CD4-positive, alpha-beta T cell treated with Interleukin-4 for 4 hours (primary cell): ENCODE results near the gene STPG1.

Experiments
- DNase-seq: peaks from one replicate; pipeline ENCODE4 v3.0.0-alpha.2; 2020

Gene STPG1

GRCh38 chr1:24339996-24340395 lies 73.6 kb downstream of the STPG1 start:
- DNase-seq, result no peak

- DNase-seq, result no peak
Observed at GRCh38 chr1:24338447-24338846, 75.1 kb downstream of the STPG1 start.

GRCh38 chr1:24337455-24337854 lies 76.1 kb downstream of the STPG1 start:
- no peak for DNase-seq

- DNase-seq, result no peak
Observed at GRCh38 chr1:24336075-24336474, 77.5 kb downstream of the STPG1 start.

GRCh38 chr1:24331961-24332673 lies 81.5 kb downstream of the STPG1 start:
- DNase-seq, result no peak

GRCh38 chr1:24329797-24330543 lies 83.6 kb downstream of the STPG1 start:
- no peak for DNase-seq

- DNase-seq, result no peak
Observed at GRCh38 chr1:24329331-24329730, 84.3 kb downstream of the STPG1 start.

- no peak for DNase-seq
Observed at GRCh38 chr1:24327891-24328290, 85.7 kb downstream of the STPG1 start.

- DNase-seq, result no peak
Observed at GRCh38 chr1:24327486-24327885, 86.1 kb downstream of the STPG1 start.

- no peak for DNase-seq
Observed at GRCh38 chr1:24325587-24326449, 87.8 kb downstream of the STPG1 start.

- DNase-seq, result no peak
Observed at GRCh38 chr1:24324903-24325302, 88.7 kb downstream of the STPG1 start.

GRCh38 chr1:24323281-24323680 lies 90.3 kb downstream of the STPG1 start:
- DNase-seq, result no peak

GRCh38 chr1:24322470-24323177 lies 91.0 kb downstream of the STPG1 start:
- no peak for DNase-seq

- DNase-seq, result peak; percentile 53
Observed at GRCh38 chr1:24321697-24322469, 91.7 kb downstream of the STPG1 start.

GRCh38 chr1:24321126-24321525 lies 92.5 kb downstream of the STPG1 start:
- DNase-seq, result no peak

- no peak for DNase-seq
Observed at GRCh38 chr1:24319962-24320361, 93.6 kb downstream of the STPG1 start.

- DNase-seq, result peak; percentile 13
Observed at GRCh38 chr1:24319312-24319863, 94.2 kb downstream of the STPG1 start, which contains the start of gene GRHL3. Gene GRHL3 (plus strand): TSS chr1:24319357. CDS start chr1:24319552, 195 bp downstream.

GRCh38 chr1:24318615-24319311 lies 94.8 kb downstream of the STPG1 start:
- no peak for DNase-seq

GRCh38 chr1:24317956-24318614 lies 95.5 kb downstream of the STPG1 start:
- DNase-seq, result no peak

- DNase-seq, result no peak
Observed at GRCh38 chr1:24317081-24317480, 96.5 kb downstream of the STPG1 start.
